Measurements from ENCODE around the gene UBE2E2. TPM values are rescaled to one million over a fixed set of nuclear protein-coding genes. Genes with fewer than 3 reads are reported as not detected.

The UBE2E2 gene
- total RNA-seq, 1 experiment from 2014 or later = 38.6 TPM

GRCh38 chr3:23594066-23594465 is 390.9 kb downstream of the UBE2E2 start:
- H4K8ac ChIP-seq (replicated peaks; ENCODE audit: insufficient read length, low read depth, low read length) = no peak overlapping the region
- H4K20me1 ChIP-seq (ENCODE audit: control insufficient read depth, insufficient read depth, insufficient read length) = no peaks in the 10 kb centered on the region
- no peak overlapping the region for H3K56ac ChIP-seq (ENCODE audit: insufficient read length, low read depth, low read length)
- no peaks in the 10 kb centered on the region for H3K27me3 ChIP-seq (ENCODE audit: insufficient read depth, low read length)
- H3T11ph ChIP-seq (ENCODE audit: low read length) = no peak overlapping the region
- no peak overlapping the region for H2BK15ac ChIP-seq (ENCODE audit: low read depth, low read length)
- no peak overlapping the region for H3K27ac ChIP-seq (ENCODE audit: insufficient read length, low read depth, low read length)
- no peak overlapping the region for H2BK5ac ChIP-seq (ENCODE audit: insufficient read length, low read length)
- H2BK120ac ChIP-seq (ENCODE audit: low read depth, low read length, poor library complexity, severe bottlenecking) = no peak overlapping the region
- Mint-ChIP-seq H3K4me3 (no peak overlapping the region), H3K27ac (no peak overlapping the region), H3K9me3 (peaks cover 4 to 7% of the 10 kb centered on the region in 2 experiments; a peak in 3 of 5 replicates), H3K36me3 (ENCODE audit: insufficient read depth in 1 of 3, low read depth in 3 of 3) (peaks cover 7 to 9% (median 7%) of the 10 kb centered on the region in 3 experiments; a peak in 6 of 7 replicates), H3K4me1 (peaks cover 0 to 3% of the 10 kb centered on the region in 2 experiments; a peak in 1 of 4 replicates), H3K27me3 (ENCODE audit: low read depth) (no peaks in the 10 kb centered on the region)
- H3K9me3 ChIP-seq (ENCODE audit: control insufficient read depth, low read depth, low read length) = no peaks in the 10 kb centered on the region
- H2BK20ac ChIP-seq (ENCODE audit: low read depth, low read length, poor library complexity, severe bottlenecking) = no peak overlapping the region
- no peak overlapping the region for H2AFZ ChIP-seq (ENCODE audit: low read length)
- H3K79me2 ChIP-seq (ENCODE audit: insufficient read depth, low read length) = no peaks in the 10 kb centered on the region
- no peak overlapping the region for H2BK12ac ChIP-seq (ENCODE audit: insufficient read length, low read depth, low read length)
- no CpG with 5 or more reads among the region's 4 CpGs for WGBS (ENCODE audit: extremely low coverage, insufficient read length, low lambda C conversion rate)
- H4K5ac ChIP-seq (ENCODE audit: insufficient read length, low read depth, low read length) = no peak overlapping the region
- no peak overlapping the region for H3K18ac ChIP-seq (ENCODE audit: insufficient read length, low read depth, low read length)
- no peak overlapping the region for H3K9ac ChIP-seq (ENCODE audit: extremely low read depth, insufficient read length, low read length)
- no peak overlapping the region for H3K23ac ChIP-seq (ENCODE audit: insufficient read length, low read depth, low read length)
- no peak overlapping the region for H3K14ac ChIP-seq (ENCODE audit: insufficient read depth, low read length)
- no peak for TF ChIP-seq CTCF (conservative IDR thresholded peaks at IDR 0.05)
- H3K23me2 ChIP-seq (ENCODE audit: insufficient read length, low read depth, low read length, poor library complexity, severe bottlenecking) = peaks cover 2% of the 10 kb centered on the region
- H3K79me1 ChIP-seq (ENCODE audit: insufficient read depth, low read depth, low read length, poor library complexity, severe bottlenecking) = no peaks in the 10 kb centered on the region
- H4K91ac ChIP-seq (ENCODE audit: insufficient read length, low read depth, low read length) = no peak overlapping the region
- H2AK5ac ChIP-seq (ENCODE audit: insufficient read length, low read length) = no peak overlapping the region
- no peak overlapping the region for H3K4ac ChIP-seq (ENCODE audit: low read depth, low read length)
- no peaks in the 10 kb centered on the region for H3K4me1 ChIP-seq (ENCODE audit: insufficient read depth, low read length)
- no peak overlapping the region for H3K4me2 ChIP-seq (ENCODE audit: insufficient read depth, insufficient read length, low read length)
- no peak for DNase-seq

Measured in H9 (cell line).